DND-41 (cell line): ENCODE measurements around the gene NRXN3.
A peak's percentile ranks its signal among the peaks of the same experiment; 100 is the strongest.

Experiments used
- ATAC-seq: fragments of 200-7000 bp; cut with Tn5 transposase; 3 replicates; pipeline ENCODE4 v1.9.1; 2021; ENCODE audit warnings: low read depth; ENCODE audit not compliant: insufficient read depth
- DNase-seq: peaks from one replicate; pipeline ENCODE4 v3.0.0-alpha.2; 2020
- H2AFZ ChIP-seq: 2 replicates; pipeline ENCODE4 v1.6.0; 2012; ENCODE audit warnings: low read depth, low read length
- H3K27ac ChIP-seq: 2 replicates; pipeline ENCODE4 v1.5.1; 2012; ENCODE audit warnings: low read length, inconsistent platforms
- H3K27me3 ChIP-seq: fragments of 200-600 bp; sonication (generic); 2 replicates; pipeline ENCODE4 v1.6.0; 2012; ENCODE audit warnings: low read length, mild to moderate bottlenecking, inconsistent platforms; ENCODE audit not compliant: insufficient read depth, poor library complexity
- H3K36me3 ChIP-seq: 2 replicates; pipeline ENCODE4 v1.5.1; 2012; ENCODE audit warnings: low read length, inconsistent platforms; ENCODE audit not compliant: insufficient read depth
- H3K4me1 ChIP-seq: 2 replicates; pipeline ENCODE4 v1.5.1; 2012; ENCODE audit warnings: mild to moderate bottlenecking, low read length; ENCODE audit not compliant: insufficient read depth
- H3K4me2 ChIP-seq: 2 replicates; pipeline ENCODE4 v1.6.0; 2012; ENCODE audit warnings: mild to moderate bottlenecking, moderate library complexity, low read length, inconsistent platforms; ENCODE audit not compliant: insufficient read depth
- H3K4me3 ChIP-seq, 2 experiments: fragments of 200-600 bp in 1 of 2; shearing (Covaris generic) in 1 of 2; 2 replicates each; pipeline ENCODE4 v1.5.1; 2012 to 2016; ENCODE audit warnings: inconsistent platforms in 2 of 2, low read length in 2 of 2, mild to moderate bottlenecking in 2 of 2, low read depth in 1 of 2, moderate library complexity in 1 of 2
- H3K79me2 ChIP-seq: 2 replicates; pipeline ENCODE4 v1.6.0; 2012; ENCODE audit warnings: low read length, inconsistent platforms; ENCODE audit not compliant: insufficient read depth
- H3K9ac ChIP-seq: 2 replicates; pipeline ENCODE4 v1.6.0; 2012; ENCODE audit warnings: low read depth, mild to moderate bottlenecking, inconsistent platforms, low read length, moderate library complexity
- H3K9me3 ChIP-seq: 2 replicates; pipeline ENCODE4 v1.5.1; 2012; ENCODE audit warnings: low read length, moderate library complexity, mild to moderate bottlenecking, inconsistent platforms; ENCODE audit not compliant: insufficient read depth, severe bottlenecking
- H4K20me1 ChIP-seq: 2 replicates; pipeline ENCODE4 v1.6.0; 2012; ENCODE audit warnings: low read length; ENCODE audit not compliant: insufficient read depth
- CTCF ChIP-seq: IDR thresholded peaks from 2 replicates; pipeline ENCODE4 v1.5.1; 2012; ENCODE audit warnings: borderline replicate concordance, low read length, moderate library complexity, mild to moderate bottlenecking; ENCODE audit not compliant: poor library complexity, severe bottlenecking; ENCODE audit errors: extremely low read depth
- EZH2 ChIP-seq: IDR thresholded peaks from 3 replicates; pipeline ENCODE4 v1.6.1; 2012; ENCODE audit warnings: borderline replicate concordance, low read depth, mild to moderate bottlenecking, moderate library complexity, low read length, inconsistent platforms; ENCODE audit not compliant: severe bottlenecking

Gene NRXN3

GRCh38 chr14:79304279-79304678, 1134.1 kb downstream of the NRXN3 start:
- H3K27me3 ChIP-seq, result no peaks in the 10 kb centered on the region
- no peaks in the 10 kb centered on the region for H3K36me3 ChIP-seq
- H3K4me3 ChIP-seq, result no peak overlapping the region
- no peak overlapping the region for H3K9ac ChIP-seq
- no peaks in the 10 kb centered on the region for H4K20me1 ChIP-seq
- no peaks in the 10 kb centered on the region for H3K9me3 ChIP-seq
- H3K4me2 ChIP-seq, result no peak overlapping the region
- H3K27ac ChIP-seq, result no peak overlapping the region
- H3K79me2 ChIP-seq, result no peaks in the 10 kb centered on the region
- no peaks in the 10 kb centered on the region for H3K4me1 ChIP-seq
- H2AFZ ChIP-seq, result no peak overlapping the region
- no peak for ATAC-seq
- DNase-seq, result no peak
- TF ChIP-seq CTCF, result no peak
- TF ChIP-seq EZH2, result no peak

- ATAC-seq (no peak), DNase-seq (no peak)
- no peaks in the 10 kb centered on the region for H3K36me3 ChIP-seq
- H3K4me1 ChIP-seq, result no peaks in the 10 kb centered on the region
- TF ChIP-seq CTCF (no peak), EZH2 (no peak)
- no peaks in the 10 kb centered on the region for H3K9me3 ChIP-seq
- no peaks in the 10 kb centered on the region for H3K27me3 ChIP-seq
- H3K4me2 ChIP-seq, result no peak overlapping the region
- H3K9ac ChIP-seq, result no peak overlapping the region
- no peaks in the 10 kb centered on the region for H4K20me1 ChIP-seq
- no peak overlapping the region for H3K4me3 ChIP-seq
- no peak overlapping the region for H2AFZ ChIP-seq
- H3K27ac ChIP-seq, result no peak overlapping the region
- H3K79me2 ChIP-seq, result no peaks in the 10 kb centered on the region
These were observed 1136.4 kb downstream of the NRXN3 start for GRCh38 chr14:79306546-79306945.

- Histone ChIP-seq H3K4me3 (no peak overlapping the region), H3K79me2 (no peaks in the 10 kb centered on the region), H3K4me2 (no peak overlapping the region), H3K4me1 (no peaks in the 10 kb centered on the region), H3K9ac (no peak overlapping the region), H4K20me1 (no peaks in the 10 kb centered on the region), H3K9me3 (no peaks in the 10 kb centered on the region), H3K27ac (no peak overlapping the region), H3K36me3 (no peaks in the 10 kb centered on the region), H2AFZ (no peak overlapping the region), H3K27me3 (no peaks in the 10 kb centered on the region)
- no peak for DNase-seq
- ATAC-seq, result no peak
- no peak for TF ChIP-seq CTCF
- TF ChIP-seq EZH2, result no peak
These were observed 1148.2 kb downstream of the NRXN3 start for GRCh38 chr14:79318371-79318770.

GRCh38 chr14:79320561-79320960, 1150.4 kb downstream of the NRXN3 start:
- no peaks in the 10 kb centered on the region for H3K4me1 ChIP-seq
- no peaks in the 10 kb centered on the region for H3K36me3 ChIP-seq
- H3K9me3 ChIP-seq, result no peaks in the 10 kb centered on the region
- H2AFZ ChIP-seq, result no peak overlapping the region
- no peak overlapping the region for H3K27ac ChIP-seq
- no peak overlapping the region for H3K9ac ChIP-seq
- peak; percentile 64 for ATAC-seq
- DNase-seq, result no peak
- no peak overlapping the region for H3K4me2 ChIP-seq
- TF ChIP-seq CTCF (no peak), EZH2 (no peak)
- H4K20me1 ChIP-seq, result no peaks in the 10 kb centered on the region
- no peaks in the 10 kb centered on the region for H3K79me2 ChIP-seq
- H3K4me3 ChIP-seq, result no peak overlapping the region
- H3K27me3 ChIP-seq, result no peaks in the 10 kb centered on the region
